ENCODE data around the gene TRMT44.
"Not testable (repeated sequence)": the region's sequence is repeated elsewhere in the genome, so short reads cannot be mapped to it uniquely, and the experiment has no call there.

The TRMT44 gene

DNA sequence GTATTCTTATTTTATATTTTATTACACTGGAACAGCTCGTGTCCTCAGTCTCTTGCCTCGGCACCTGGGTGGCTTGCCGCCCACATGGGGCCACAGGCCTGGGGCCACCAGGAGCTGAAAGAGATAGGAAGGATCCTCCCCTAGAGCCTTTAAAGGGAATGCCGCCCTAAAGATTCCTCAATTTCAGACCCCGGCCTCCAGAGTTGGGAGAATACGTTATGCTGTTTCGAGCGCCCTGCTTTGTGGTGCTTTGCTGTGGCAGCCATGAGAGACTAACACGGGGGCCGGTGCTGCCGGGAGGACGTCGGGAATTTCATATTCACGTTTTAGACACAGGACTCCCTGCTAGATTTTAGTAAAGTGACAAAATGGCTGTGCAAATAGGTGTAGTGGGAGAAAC lies 33.3 kb upstream of the TRMT44 start:
- no peak for DNase-seq

GRCh38 chr4:8407756-8408155 lies 32.8 kb upstream of the TRMT44 start:
- no peak for DNase-seq

DNA sequence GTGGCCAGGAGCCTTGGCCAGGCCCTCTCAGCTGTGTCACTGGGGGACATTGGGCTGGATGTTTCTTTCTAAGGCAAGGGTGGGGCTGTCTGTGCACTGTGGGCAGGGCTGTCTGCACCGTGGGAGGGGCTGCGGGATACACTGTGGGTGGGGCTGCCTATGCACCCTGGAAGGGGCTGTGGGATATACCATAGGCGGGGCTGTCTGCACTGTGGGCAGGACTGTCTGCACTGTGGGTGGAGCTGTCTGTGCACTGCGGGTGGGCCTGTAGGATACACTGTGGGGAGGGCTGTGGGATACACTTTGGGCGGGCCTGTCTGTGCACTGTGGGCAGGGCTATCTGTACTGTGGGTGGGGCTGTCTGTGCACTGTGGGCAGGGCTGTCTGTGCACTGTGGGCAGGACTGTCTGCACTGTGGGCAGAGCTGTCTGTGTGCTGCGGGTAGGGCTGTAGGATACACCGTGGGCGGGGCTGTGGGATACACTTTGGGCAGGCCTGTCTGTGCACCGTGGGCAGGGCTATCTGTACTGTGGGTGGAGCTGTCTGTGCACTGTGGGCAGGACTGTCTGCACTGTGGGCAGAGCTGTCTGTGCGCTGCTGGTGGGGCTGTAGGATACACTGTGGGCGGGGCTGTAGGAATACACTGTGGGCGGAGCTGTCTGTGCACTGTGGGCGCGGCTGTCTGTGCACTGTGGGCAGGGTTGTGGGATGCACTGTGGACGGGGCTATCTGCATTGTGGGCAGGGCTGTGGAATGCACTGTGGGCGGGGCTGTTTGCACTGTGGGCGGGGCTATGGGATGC lies 31.1 kb upstream of the TRMT44 start:
- no peak for DNase-seq

GRCh38 chr4:8410066-8410625 lies 30.4 kb upstream of the TRMT44 start:
- DNase-seq: no peak

DNA sequence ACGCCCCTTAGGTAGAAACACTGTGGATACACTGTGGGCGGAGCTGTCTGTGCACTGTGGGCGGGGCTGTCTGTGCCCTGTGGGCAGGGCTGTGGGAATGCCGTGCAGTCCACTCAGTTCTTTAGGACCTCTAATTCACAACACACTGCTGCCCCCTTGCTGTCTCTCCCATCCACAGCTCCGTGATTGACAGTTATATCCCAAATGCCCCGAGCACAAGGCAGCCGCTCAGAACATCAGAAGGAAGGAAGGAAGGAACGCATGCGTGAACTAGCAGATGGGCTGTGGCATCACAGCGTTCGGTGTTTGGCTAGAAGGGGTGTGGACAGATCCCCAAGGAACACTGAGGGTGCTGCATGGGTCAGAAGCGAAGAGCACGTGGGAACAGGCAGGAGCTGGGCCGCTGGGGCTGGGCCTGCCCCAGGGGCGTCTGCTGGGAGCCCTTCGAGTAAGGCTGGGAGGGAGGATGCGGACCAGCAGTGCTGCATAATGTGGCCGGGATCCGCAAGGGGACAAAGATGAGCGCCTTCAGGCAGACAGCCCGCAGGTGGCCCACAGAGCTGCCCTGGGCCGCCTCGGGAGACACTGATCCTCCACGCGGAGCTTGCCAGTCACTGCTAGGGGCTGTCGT lies 29.8 kb upstream of the TRMT44 start:
- DNase-seq: no peak

DNA sequence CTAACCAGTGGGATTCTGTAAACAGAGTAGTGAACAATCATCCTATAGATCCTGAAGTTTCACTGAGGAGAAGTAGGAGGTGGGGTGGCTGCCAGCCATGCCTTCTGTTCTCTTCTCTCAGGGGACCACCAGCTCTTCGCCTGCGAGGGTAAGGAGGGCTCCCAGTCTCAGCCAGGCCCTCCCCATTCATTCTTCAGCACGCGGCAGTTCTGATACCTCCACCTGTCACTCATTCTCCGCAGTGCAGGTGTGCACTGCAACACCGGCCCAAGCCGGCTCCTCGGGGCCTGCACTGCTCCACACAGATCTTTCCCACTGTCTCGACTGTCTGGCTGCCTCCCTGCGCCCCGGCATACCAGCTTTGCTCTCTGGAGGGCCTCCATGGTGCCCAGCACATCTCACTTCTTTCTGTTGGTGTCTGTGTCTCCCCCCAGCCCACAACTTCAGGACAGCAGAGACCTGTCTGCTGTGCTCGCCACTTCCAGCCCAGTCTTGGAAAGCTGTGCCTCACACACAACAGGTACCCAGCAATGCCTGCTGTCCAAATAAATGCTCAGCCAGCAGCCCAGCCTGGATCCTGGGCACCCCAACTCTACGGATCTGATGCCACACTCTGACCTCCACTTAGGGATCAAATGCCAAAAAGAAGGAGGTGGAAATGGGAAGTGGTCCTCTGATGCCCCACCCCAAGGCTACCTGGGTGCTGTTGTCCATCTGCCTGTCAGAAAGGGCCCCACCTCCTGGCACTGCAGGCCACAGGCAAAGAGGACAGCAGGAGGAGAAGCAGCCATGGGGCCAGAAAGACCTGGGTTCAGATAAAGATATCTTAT lies 29.0 kb upstream of the TRMT44 start:
- DNase-seq: no peak

- DNase-seq: no peak
Observed at GRCh38 chr4:8412288-8412687, 28.3 kb upstream of the TRMT44 start.

DNA sequence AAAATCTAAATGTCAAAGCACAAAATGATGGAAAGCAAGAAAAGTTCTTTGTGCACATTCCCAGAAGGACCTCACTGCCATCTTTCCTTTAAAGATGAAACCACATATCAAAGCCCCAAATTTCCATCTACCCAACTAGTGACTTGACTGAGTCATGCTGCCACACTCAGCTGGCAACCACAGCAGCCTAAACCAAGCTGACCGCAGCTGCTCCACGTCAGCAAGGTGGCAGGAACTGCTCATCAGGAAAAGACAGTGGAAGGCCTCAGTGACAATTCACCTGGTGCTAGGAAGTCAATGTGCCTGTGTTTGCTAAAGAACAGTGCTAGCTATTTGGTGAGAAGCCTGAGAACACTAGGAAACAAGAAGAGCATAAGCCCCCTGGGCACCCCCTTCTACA lies 26.2 kb upstream of the TRMT44 start:
- no peak for DNase-seq

GRCh38 chr4:8417071-8417614 lies 23.4 kb upstream of the TRMT44 start:
- no peak for DNase-seq

DNA sequence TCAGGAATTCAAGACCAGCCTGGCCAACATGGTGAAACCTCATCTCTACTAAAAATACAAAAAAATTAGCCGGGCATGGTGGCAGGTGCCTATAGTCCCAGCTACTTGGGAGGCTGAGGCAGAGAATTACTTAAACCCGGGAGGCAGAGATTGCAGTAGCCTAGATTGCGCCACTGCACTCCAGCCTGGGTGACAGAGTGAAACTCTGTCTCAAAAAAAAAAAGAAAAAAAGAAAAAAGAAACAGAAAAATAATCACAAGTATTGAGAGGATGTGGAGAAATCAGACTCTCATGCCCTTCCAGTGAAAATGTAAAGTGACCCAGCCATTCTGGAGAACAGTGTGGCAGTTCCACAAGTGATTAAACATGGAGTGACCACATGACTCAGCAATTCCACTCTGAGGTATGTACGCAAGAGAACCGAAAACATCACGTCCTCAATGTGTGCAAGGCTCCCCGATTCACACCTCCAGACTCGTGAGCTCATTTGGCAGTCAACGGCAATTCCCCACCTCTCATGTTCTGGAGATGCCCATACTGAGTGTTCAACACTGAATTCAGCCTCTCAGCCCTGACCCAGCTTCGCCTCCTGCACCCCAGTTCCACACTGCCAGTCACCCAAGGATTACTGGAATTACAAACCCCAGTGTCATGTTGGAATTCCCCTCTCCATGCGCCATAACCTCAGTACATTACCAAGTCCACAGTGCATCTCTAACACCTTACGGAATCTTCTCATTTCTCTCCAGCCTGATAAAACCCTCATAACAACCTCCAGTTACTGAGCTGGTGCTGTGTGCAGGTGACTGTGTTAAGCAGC lies 21.1 kb upstream of the TRMT44 start:
- DNase-seq: no peak

DNA sequence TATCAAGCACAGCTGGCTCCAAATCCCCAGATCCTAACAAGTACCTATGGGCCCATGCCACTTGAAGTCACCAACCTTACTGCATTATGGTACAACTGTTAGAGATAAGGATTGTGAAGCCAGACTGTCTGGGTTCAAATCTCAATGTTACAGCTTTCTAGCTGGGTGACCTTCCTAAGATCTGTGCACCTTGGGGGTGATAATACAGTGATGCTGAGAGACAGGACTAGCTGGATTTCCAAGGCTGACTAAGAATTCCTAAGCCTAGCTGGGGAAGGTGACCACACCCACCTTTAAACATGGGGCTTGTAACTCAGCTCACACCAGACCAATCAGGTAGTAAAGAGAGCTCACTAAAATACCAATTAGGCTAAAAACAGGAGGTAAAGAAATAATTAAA lies 20.4 kb upstream of the TRMT44 start:
- not testable (repeated sequence) for DNase-seq

DNA sequence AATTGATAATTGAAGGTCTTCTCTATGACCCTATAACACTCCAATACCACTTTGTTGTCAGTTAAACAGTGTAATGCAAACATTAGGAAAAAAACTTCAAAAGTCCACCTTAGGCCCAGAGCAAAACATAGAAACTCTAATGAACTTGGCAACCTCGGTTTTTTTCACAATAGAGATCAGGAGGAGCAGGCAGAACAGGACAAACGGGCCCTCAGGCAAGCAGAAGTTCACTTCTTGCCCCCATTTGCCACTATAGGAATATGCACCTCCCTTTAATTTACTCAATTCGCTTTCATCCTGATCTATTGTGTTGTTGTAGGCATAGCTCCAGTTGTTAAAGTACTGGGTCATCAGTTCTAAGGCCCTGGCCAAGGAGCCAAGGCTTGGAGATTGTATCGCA lies 18.2 kb upstream of the TRMT44 start:
- DNase-seq: no peak

DNA sequence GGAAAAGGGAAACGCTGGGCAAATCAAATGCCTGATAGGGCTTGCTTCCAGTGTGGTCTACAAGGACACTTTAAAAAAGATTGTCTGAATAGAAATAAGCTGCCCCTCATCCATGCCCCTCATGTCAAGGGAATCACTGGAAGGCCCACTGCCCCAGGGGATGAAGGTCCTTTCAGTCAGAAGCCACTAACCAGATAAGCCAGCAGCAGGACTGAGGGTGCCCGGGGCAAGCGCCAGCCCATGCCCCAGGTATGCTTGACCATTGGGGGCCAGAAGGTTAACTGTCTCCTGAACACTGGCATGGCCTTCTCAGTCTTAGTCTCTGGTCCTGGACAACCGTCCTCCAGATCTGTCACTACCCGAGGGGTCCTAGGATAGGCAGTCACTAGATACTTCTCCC lies 17.8 kb upstream of the TRMT44 start:
- no peak for DNase-seq

DNA sequence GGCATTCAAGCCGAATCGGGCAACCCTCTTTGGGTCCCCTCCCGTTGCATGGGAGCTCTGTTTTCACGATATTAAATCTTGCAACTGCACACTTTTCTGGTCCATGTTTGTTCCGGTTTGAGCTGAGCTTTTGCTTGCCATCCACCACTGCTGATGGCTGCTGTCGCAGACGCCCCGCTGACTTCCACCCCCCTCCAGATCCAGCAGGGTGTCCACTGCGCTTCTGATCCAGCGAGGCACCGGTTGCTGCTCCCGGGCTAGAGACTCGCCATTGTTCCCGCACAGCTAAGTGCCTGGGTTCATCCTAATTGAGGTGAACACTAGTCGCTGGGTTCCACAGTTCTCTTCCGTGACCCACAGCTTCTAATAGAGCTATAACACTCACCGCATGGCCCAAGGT lies 13.3 kb upstream of the TRMT44 start:
- no peak for DNase-seq

DNA sequence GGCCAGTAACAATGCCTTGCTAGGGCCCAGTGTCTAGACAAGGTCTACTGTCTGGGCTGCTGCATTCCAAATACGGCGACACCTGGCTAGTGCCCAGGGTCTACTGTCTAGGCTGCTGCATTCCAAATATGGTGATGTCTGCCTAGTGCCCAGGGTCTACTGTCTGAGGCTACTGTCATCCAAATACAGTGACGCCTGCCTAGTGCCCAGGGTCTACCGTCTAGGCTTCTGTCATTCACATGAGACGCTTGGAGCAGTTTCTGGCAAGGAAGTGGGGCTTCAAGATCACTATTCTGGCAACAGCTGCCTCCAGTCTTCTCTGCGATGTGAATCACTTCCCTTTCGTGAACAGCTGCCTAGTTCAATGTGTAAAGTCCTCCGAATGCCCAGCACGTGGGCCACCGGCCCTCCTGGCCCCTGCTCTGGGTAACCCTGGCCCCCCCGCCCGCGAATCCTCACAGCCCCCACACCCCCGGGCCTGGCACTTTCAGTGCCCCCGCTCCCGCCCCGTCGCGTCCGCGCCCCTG lies 12.8 kb upstream of the TRMT44 start:
- no peak for DNase-seq

- peak; percentile 44 for DNase-seq
Observed at GRCh38 chr4:8428288-8429097, 12.1 kb upstream of the TRMT44 start.

GRCh38 chr4:8431553-8431952 lies 9.0 kb upstream of the TRMT44 start:
- no peak for DNase-seq

- DNase-seq: no peak
Observed at GRCh38 chr4:8433136-8433535, 7.4 kb upstream of the TRMT44 start.

- DNase-seq: no peak
Observed at GRCh38 chr4:8434251-8435073, 6.1 kb upstream of the TRMT44 start.

GRCh38 chr4:8435656-8436121 lies 4.9 kb upstream of the TRMT44 start:
- DNase-seq: no peak
